RCC 7860 (cell line): Measurements from ENCODE around the gene TNFAIP2.
"Not testable (repeated sequence)": the region's sequence is repeated elsewhere in the genome, so short reads cannot be mapped to it uniquely, and the experiment has no call there.

Source experiments
- DNase-seq: peaks from one replicate; pipeline ENCODE4 v3.0.0-alpha.2; 2015; ENCODE audit warnings: low spot score
- FAIRE-seq: peaks from 2 replicates; lab custom pipeline; 2012; peaks lifted over from hg19 to GRCh38; lab: Jason Lieb, UNC

The TNFAIP2 gene

DNA sequence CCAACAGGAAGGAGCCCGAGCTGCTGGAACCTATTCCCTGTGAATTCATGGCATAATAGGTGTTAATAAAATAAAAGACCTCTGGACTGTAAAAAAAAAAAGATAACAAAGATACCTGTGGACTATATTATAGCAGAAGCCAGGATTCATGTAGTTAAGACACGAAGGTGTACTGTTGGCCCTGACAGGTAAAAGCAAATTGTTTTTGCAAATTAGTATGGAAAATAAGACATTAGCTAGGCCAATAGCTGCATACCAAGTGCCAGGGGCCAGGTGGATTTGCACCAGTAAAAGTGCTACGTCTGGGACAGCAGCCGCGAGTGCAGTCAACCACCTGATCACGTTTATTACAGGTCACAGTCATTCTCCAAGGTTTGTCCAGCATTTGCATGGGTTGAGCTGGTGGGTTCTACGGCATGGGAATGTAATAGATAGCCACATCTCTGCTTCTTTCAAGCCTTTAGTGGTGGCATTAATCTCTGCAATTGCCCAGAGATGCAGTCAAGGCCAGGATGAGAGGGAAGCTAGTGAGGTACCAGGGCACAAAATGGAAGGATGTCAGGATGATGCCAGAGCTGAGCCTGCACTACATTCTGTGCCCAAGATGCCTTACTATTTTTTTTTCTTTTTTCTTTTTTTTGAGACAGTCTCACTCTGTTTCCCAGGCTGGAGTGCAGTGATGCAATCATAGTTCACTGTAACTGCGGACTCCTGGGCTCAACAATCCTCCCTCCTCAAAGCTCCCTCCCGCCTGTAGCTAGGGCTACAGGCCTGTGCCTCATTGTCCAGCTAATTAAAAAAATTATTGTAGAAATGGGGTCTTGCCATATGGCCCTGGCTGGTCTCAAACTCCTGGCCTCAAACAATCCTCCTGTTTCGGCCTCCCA, 26.3 kb downstream of the TNFAIP2 start:
- DNase-seq = no peak
- FAIRE-seq = no peak

DNA sequence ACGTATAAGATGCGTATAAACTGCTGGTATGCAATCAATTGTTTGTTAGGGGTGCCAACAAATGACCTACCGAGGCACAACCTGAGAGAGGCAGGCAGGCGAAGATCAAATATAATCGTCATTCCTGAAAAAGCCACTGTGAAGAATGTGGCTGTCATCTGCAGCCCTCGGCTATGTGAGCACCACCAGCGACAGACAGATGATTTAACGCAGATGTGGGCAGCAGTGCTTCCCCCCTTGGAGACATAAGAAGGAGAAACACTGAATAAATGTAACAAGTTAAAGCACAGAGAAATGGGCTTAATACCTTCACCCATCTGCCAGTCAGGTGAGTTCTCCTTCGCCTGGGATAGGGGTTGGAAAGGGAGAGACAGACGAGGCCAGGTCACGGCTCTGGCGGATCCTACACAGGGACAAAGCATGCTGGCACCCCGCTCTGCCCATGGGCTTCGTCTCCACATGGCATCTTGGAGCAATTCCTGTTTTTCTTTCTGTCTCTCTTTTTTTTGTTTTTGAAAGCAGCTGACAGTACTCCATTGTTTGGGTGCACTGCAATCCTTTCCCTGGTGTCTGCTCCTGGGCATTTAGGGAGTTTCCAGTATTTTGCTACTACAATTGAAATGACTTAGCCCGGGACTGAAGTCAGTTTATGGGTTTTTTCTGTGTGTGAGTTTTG, 28.1 kb downstream of the TNFAIP2 start:
- FAIRE-seq = no peak
- no peak for DNase-seq

DNA sequence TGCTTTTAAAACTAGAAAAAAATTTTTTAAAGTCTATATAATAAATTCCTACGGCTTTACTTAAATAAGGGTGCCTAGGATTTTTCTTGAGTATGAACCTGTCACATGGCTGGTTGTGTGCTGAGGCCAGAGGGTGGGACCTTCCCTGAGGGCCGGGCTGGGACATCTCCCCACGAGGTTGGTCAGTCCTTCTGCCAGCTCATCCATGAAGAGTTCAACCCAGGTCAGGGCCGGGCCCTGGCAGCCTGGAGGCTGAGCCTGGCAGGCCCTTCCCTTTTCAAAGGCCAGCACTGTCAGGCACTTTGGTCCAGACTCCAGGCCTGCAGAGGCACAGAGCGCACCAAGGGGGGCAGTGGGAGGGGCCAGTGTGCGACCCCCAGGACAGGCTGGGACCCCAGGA, 31.7 kb downstream of the TNFAIP2 start:
- FAIRE-seq (peak; percentile 85), DNase-seq (peak; percentile 68)

DNA sequence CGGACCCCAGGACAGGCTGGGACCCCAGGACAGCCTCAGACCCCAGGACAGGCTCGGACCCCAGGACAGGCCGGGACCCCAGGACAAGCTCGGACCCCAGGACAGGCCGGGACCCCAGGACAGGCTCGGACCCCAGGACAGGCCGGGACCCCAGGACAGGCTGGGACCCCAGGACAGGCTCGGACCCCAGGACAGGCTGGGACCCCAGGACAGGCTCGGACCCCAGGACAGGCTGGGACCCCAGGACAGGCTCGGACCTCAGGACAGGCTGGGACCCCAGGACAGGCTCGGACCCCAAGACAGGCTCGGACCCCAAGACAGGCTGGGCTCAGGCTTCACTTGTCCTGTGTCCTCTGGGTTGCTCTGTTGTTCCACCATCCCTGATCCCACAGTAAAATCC, 32.2 kb downstream of the TNFAIP2 start:
- FAIRE-seq = not testable (repeated sequence)

DNA sequence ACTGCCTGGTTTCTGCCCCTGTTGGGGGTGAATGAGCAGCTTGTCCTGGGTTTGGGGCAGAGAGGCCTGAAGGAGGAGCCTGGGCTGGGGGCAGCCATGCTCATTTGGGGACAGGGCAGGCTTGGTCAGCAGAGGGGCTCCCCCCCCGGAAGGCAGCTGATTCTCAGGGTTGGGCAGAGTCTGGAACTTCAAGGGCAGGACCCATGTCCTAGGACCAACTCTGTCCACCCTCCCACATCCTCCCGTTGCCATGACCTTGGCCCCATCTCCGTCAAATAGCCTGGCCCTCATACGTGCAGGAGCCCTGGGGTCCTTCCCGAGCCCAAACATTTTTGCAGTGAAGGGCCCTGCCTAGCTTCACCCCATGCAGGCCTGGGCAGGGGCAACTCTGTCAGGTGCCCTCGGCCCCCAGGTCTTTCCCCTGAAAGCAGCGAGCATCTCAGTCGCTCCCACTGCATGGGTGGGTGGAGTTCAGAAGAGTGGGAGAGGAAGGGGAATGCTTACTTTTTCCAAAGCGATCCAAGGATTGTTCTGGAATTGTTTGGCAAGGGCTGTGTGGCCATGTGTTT, 32.6 kb downstream of the TNFAIP2 start:
- DNase-seq (no peak), FAIRE-seq (no peak)

More for the DNA sequence above, 32.2 kb downstream of the TNFAIP2 start:
- not testable (repeated sequence) for DNase-seq

DNA sequence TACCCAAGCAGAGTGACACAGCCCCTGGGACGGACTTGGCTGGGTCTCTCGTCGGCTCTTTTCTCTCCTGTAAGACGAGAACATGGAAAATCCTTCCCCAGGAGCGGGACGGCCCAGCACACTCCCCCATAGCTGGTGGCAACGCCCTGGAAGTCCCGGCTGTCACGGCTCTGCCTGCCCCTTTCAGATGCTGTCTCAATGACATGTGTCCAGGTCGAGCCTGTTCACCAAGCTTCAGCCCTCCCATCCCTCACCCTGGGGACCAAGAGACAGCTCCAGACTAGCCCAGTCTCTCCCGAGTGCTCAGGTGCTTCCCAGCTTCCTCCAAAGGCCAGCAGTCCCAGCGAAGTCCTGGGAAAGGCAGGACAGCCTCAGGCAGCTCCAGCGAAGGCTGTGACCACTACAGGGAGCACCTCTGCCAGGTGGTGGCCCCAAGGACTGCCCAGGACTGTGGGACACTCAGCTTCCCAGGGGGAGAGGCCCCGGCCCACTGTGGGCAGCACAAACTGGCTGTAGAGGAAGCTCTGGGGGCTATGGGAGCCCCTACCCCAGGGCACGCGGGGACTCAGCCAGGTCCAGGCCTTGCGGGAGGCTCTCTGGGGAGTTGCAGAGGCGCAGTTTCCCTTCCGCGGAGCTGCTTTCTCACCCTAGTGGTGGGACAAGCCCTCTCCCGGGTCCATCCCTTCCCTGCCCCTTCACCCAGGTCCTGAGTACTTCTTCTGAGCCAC, 33.6 kb downstream of the TNFAIP2 start:
- DNase-seq (no peak), FAIRE-seq (no peak)

DNA sequence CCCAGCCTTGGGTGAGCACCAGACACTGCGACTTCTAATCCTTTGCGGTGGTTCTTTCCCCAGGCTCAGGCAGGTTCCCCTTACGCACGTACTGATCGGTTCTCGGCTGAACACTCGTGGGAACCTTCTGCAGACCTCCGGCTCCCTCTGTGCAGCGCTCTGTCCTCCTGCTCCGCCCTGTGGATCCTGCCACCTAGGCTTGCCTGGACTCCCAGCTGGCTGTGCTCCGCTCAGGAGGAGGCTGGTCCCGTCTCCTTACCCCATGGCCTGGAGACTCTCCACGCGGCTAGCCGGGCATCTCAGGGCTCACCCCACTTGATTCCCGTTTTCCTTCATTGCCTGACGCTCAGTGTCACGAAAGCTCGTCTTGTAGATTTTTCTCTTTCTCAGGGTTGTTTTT, 34.7 kb downstream of the TNFAIP2 start:
- no peak for DNase-seq

DNA sequence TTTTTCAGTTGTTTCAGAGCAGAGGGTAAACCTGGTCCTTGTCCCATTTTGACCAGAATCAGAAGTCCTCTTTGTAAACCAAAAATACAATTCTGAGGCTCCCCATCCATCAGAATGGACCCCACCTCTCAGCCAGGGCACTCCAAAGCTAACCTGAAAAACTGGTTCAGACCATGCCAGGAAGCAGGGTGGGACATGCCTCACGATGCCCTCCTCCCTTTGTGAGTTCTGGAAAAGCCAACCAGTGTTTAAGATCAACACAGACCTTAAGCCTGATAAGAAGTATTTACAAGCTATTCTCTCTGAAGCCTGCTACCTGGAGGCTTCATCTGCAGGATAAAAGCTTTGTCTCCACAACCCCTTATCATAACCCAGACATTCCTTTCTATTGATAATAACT, 35.4 kb downstream of the TNFAIP2 start:
- DNase-seq = no peak
- no peak for FAIRE-seq

More for the DNA sequence above, 34.7 kb downstream of the TNFAIP2 start:
- no peak for FAIRE-seq

DNA sequence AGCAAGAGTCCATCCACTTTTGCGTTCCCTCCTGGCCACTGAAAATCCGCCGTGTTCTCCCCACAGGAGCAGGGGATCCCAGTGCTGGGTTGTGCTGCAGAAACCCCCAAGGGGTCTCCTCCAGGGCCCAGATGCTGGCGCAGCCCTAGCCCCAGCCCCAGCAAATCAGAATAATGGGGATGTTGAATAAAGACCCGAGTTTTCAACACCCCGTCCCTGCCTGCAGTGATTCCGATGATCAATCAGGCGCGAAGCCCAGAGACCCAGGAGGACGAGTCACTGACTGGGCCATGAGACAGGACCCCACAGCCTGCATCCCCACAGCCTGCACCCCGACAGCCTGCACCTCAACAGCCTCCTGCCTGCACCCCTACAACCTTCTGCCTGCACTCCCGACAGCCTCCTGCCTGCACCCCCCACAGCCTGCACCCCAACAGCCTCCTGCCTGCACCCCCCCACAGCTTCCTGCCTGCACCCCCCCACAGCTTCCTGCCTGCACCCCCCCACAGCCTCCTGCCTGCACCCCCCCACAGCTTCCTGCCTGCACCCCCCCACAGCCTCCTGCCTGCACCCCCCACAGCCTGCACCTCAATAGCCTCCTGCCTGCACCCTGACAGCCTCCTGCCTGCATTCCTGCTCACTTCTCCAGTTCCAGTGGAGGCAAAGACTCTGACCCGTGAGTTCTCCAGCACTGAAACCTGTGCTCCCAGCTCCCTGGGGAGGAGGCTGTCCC, 37.2 kb downstream of the TNFAIP2 start:
- DNase-seq (no peak), FAIRE-seq (no peak)

DNA sequence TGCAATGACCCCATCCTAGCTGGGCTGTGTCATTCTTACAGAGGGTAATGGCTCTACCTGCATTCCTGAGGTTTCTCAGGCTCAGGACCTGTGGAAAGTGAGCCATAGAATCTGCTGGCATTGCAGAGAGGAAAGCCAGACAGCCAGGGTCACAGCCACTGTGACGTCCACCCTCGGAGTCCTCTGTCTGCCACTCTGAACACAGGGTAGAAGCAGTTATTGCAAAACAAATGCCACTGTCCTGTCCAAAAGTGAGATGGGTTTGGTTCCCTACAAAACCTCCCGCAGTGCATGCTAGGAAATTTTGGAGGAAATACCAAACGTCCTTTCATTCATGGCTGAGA, 37.8 kb downstream of the TNFAIP2 start:
- FAIRE-seq = peak; percentile 81

DNA sequence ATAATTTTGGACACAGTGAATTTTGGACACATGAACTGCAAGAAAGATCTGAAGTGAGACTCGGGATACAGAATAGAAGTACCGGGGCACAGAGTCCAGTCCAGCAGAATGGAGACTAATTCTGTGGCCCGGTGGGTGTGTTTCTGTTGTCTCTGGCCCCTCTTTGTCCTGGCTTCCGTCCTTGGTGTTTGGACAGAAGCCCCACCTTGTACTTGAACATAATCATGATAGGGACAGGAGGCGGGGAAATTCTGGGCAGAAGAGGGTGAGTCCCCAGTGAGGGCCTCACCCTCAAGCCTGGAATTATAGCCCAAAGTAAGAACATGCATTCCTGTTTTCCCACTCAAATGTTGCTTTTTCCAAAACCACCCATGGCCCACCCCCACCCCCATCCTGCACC, 39.9 kb downstream of the TNFAIP2 start:
- FAIRE-seq (no peak), DNase-seq (no peak)

More for the DNA sequence above, 37.8 kb downstream of the TNFAIP2 start:
- peak; percentile 81 for DNase-seq

DNA sequence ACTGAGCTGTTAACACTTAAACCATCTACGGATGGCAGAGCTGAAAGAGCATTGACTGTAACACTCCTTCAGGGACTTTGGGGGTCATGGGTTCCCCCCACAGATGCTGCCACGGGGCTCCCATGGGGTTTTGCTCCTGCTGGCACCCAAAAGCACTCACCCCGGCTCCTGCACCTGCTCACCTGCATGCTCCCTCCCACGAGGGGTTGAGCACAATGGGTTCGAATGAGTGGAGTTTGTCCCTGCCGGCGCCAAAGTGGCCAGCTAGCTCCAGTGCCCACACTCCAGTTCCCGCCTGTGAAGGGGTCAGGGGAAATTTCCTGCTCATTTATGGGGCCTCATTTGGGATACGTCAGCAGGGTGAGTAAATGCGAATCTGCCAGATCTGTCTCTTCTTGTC, 40.7 kb downstream of the TNFAIP2 start:
- DNase-seq (no peak), FAIRE-seq (no peak)

DNA sequence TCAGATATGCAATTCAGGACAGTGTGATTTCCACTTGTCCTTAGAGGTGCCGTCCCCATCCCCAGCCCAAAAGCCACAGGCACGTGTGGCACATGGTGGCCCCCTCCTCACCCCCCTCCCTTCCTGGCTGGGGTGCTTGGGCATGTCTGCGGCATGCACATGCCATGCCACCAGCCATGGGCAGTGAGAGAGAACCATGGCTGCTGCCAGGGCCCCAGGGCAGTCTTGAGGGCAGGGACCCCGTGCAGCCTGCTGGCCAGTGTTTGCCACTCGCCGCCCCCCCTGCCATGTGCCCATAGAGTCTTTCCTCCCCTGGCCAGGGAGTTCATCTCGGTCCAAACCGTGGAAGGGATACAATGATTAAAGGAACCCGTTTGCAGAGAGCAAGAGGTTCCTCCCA, 41.5 kb downstream of the TNFAIP2 start:
- FAIRE-seq (no peak), DNase-seq (no peak)

DNA sequence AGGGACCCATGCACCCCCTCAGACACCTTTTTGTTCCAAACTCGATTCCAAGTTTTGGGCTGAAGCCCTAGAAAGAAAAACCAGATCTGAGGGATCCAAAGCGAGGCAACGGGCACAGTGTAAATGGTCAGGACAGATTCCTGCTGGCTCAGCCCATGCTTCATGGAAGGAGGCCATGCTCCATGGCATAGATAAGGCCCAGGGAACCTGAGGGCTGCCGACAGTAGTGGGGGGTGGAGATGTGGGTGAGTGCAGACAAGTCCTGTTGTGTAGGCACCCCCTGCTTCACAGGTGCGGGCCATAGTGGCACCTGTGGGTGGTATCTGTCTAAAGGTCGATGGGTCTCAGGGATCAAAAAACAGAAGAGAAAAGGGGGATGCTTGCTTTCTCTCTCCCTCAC, 42.1 kb downstream of the TNFAIP2 start:
- no peak for FAIRE-seq
- no peak for DNase-seq

DNA sequence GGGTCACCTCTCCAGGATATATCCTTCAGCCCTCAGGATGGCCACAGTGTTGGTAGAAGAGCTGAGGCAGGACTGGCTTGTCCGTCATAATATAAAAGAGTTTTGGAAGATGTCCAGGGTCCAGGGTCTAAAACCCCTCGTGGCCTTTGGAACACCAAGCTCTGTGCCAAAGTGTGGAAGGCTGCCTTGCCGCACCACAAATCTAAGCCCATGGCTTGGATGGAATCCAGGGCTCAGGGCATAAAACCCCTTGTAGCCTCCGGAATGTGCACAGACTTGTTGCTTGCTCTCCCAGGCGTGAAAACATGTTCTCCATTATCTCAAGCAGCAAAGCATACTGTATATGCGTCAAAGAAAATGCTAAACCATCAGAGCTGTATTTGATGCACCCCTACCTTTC, 46.7 kb downstream of the TNFAIP2 start:
- FAIRE-seq (no peak), DNase-seq (no peak)

DNA sequence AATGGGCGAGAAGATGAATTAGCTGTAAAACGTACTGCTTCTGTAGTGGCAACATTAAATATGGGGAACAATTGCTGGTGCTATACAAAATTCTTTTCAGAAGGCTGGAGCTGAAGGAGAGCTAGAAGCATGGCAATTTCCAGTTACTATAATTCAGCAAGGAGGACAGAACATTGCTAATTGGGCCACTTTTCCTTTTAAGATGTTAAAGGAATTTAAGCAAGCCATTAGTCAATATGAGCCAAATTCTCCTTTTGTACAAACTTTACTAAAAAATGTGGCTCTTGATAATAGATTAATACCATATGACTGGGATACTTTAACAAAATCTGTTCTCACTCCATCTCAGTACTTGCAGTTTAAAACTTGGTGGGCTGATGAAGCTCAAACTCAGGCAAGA, 47.9 kb downstream of the TNFAIP2 start:
- DNase-seq, FAIRE-seq: not testable (repeated sequence)

DNA sequence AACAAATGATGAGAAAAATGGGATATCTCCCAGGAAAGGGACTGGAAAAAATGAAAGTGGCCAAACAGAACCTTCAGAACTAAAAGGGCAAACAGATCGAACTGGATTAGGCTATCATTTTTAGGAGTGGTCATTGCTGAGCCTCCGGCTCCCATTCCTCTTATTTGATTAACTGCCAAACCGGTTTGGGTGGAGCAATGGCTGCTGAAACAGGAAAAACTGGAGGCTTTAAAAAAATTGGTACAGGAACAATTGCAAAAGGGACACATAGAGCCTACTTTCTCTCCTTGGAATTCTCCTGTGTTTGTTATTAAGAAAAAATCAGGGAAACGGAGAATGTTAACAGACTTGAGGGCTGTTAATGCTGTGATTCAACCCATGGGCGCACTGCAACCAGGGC, 49.7 kb downstream of the TNFAIP2 start:
- FAIRE-seq (no peak), DNase-seq (no peak)

DNA sequence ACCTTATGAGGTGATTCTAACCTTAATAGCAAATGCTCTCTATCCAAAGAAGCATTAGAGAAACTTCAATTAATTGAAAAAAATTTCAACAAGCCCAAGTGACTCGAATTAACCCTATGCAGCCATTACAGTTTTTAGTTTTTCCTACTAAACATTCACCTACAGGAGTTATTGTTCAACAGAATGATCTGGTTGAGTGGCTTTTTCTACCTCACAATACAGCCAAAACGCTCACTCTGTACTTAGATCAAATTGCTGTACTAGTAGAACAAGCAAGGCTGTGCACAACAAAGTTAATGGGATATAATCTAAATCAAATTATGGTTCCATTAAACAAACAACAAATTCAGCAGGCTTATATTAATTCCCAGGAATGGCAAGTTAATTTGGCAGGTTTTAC, 50.6 kb downstream of the TNFAIP2 start:
- not testable (repeated sequence) for FAIRE-seq, DNase-seq

DNA sequence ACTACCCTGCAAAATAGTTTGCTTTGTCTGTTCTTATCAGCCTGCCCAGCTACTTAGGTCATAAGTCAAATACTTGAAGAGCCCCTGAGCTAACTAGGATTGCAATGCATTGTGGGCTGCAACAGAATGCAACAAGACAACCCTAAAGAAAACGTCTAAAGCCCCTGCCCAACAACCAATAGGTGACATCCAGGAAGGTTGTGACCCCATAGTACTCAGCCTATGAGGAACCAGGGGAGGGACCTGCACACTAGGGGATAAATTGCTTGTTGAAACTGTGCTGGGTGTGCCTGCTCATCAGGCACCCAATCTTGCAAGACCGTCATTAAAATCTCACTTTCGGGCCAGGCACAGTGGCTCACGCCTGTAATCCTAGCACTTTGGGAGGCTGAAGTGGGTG, 52.9 kb downstream of the TNFAIP2 start:
- FAIRE-seq, DNase-seq: not testable (repeated sequence)

DNA sequence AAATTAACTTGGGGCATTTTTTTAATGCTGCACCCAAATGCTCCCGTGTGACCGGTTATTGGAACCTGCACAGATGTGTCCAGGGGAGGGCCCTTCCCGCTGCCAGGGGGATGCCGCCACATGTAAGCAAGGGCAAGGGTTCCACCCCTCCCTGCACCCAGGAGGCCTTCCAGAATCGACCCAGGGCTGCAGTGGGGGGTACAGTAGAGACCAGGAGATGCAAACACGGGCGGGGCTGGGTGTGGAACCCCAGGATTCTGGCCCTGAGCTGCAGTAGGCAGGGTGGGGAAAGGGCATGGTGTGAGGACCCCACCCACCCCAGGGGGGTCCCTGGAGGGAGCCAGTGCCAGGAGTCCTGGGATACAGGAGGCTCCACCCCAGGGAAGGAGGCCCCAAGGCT, 54.1 kb downstream of the TNFAIP2 start:
- no peak for DNase-seq
- no peak for FAIRE-seq

DNA sequence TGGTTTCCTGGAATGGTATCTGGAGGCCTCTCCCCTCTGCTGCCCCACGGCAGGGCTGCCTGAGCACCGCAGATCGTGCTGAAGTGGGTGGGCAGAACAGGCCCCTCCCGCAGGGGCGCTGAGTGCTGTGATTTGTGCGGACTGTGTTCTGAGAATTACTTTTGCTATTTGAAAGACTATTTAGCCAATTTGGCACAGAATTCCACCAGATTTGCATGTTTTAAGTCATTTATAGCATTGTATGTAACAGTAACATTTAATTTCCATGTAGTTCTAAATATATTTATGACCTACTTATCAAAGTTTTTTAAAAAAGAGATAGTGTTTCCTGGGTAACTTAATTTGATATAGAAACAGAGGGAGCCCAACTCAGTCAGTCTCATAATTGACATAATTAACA, 55.3 kb downstream of the TNFAIP2 start:
- DNase-seq = no peak
- no peak for FAIRE-seq
